Measurements from ENCODE around the gene UBL4A. TPM values are rescaled to one million over a fixed set of nuclear protein-coding genes. Genes with fewer than 3 reads are reported as not detected.

Gene UBL4A
- total RNA-seq, 2 experiments from 2014 or later: 45.2 to 47.6 TPM

- peaks cover 5% of the 10 kb centered on the region for H3K4me1 Mint-ChIP-seq
- H3K9me3 Mint-ChIP-seq (ENCODE audit: low read depth): no peaks in the 10 kb centered on the region
- H3K27me3 Mint-ChIP-seq: no peaks in the 10 kb centered on the region
- DNase-seq (peak; percentile 66), ATAC-seq (peak; percentile 54)
- H3K4me3 Mint-ChIP-seq: peak within 1 kb of the TSS; percentile 88
- intact Hi-C loops (cut with DNase I, micrococcal nuclease): loop anchor here in 1 of 2 experiments (1.0 to 5.0 kb wide), 3 partner anchors 22 to 46 kb away; partner anchors contain the start of genes GDI1, SLC10A3 and TAFAZZIN
- ChIA-PET POLR2A (no interaction called here), CTCF (interaction anchor here (0.7 to 0.8 kb wide), 3 partner anchors 15 to 76 kb away, joined by 3 to 4 read pairs (median 3); partner anchors contain the start of gene FAM50A)
- peak within 1 kb of the TSS; percentile 91 for H3K27ac Mint-ChIP-seq
- peaks cover 2% of the 10 kb centered on the region for H3K36me3 Mint-ChIP-seq (ENCODE audit: low read depth)
These were observed 28.1 kb downstream of the UBL4A start, which contains the start of gene PLXNA3 for GRCh38 chrX:154458116-154458953. PLXNA3 (plus strand) TSS chrX:154458281; CDS start chrX:154460184, 1,903 bp downstream.

- peak; percentile 68 for ATAC-seq
- Mint-ChIP-seq H3K27me3 (no peaks in the 10 kb centered on the region), H3K27ac (peak overlapping the region; percentile 91), H3K36me3 (ENCODE audit: low read depth) (peaks cover 3% of the 10 kb centered on the region), H3K4me3 (peak overlapping the region; percentile 88), H3K9me3 (ENCODE audit: low read depth) (no peaks in the 10 kb centered on the region), H3K4me1 (peaks cover 5% of the 10 kb centered on the region)
- intact Hi-C loops (cut with DNase I, micrococcal nuclease): loop anchor here in 1 of 2 experiments (1.0 to 5.0 kb wide), 4 partner anchors 21 to 59 kb away; partner anchors contain the start of genes FAM3A, GDI1, SLC10A3 and TAFAZZIN
- DNase-seq: peak; percentile 59
- ChIA-PET CTCF (interaction anchor here (1.1 kb wide), 1 partner anchor 291 kb away, joined by 7 read pairs; no protein-coding TSS in a partner anchor), POLR2A (no interaction called here)
These were observed 28.8 kb downstream of the UBL4A start for GRCh38 chrX:154457491-154458115.

- Mint-ChIP-seq H3K27me3 (no peaks in the 10 kb centered on the region), H3K36me3 (ENCODE audit: low read depth) (peaks cover 7% of the 10 kb centered on the region), H3K27ac (no peak overlapping the region), H3K9me3 (ENCODE audit: low read depth) (no peaks in the 10 kb centered on the region), H3K4me3 (no peak overlapping the region), H3K4me1 (peaks cover 5% of the 10 kb centered on the region)
- POLR2A ChIA-PET: no interaction called here
- DNase-seq (no peak), ATAC-seq (no peak)
- intact Hi-C loops (cut with DNase I, micrococcal nuclease): no loop called here
- CTCF ChIA-PET: no interaction called here
These were observed 33.6 kb downstream of the UBL4A start for GRCh38 chrX:154452823-154453222.

- no peak overlapping the region for H3K4me3 Mint-ChIP-seq
- CTCF ChIA-PET: no interaction called here
These were observed 36.1 kb downstream of the UBL4A start for GRCh38 chrX:154450312-154450711.

GRCh38 chrX:154449618-154450017 lies 36.8 kb downstream of the UBL4A start:
- DNase-seq (no peak), ATAC-seq (no peak)
- intact Hi-C loops (cut with DNase I, micrococcal nuclease): no loop called here
- Mint-ChIP-seq H3K27me3 (no peaks in the 10 kb centered on the region), H3K27ac (no peak overlapping the region), H3K4me1 (peaks cover 9% of the 10 kb centered on the region), H3K4me3 (no peak overlapping the region), H3K9me3 (ENCODE audit: low read depth) (no peaks in the 10 kb centered on the region), H3K36me3 (ENCODE audit: low read depth) (peaks cover 12% of the 10 kb centered on the region)
- POLR2A ChIA-PET: interaction anchor here (0.6 kb wide), 1 partner anchor 80 kb away, joined by 3 read pairs; no protein-coding TSS in a partner anchor
- CTCF ChIA-PET: no interaction called here

More at GRCh38 chrX:154450312-154450711, 36.1 kb downstream of the UBL4A start:
- Mint-ChIP-seq H3K4me1 (peaks cover 9% of the 10 kb centered on the region), H3K27me3 (no peaks in the 10 kb centered on the region), H3K36me3 (ENCODE audit: low read depth) (peaks cover 13% of the 10 kb centered on the region), H3K27ac (no peak overlapping the region), H3K9me3 (ENCODE audit: low read depth) (no peaks in the 10 kb centered on the region)
- POLR2A ChIA-PET: interaction anchor here (0.6 kb wide), 1 partner anchor 80 kb away, joined by 3 read pairs; no protein-coding TSS in a partner anchor
- no peak for ATAC-seq
- intact Hi-C loops (cut with DNase I, micrococcal nuclease): no loop called here
- DNase-seq: no peak

GRCh38 chrX:154448484-154448883 lies 37.9 kb downstream of the UBL4A start:
- CTCF ChIA-PET: interaction anchor here (0.7 kb wide), 1 partner anchor 106 kb away, joined by 3 read pairs; no protein-coding TSS in a partner anchor
- ATAC-seq (no peak), DNase-seq (no peak)
- Mint-ChIP-seq H3K27ac (no peak overlapping the region), H3K4me1 (peaks cover 10% of the 10 kb centered on the region), H3K27me3 (no peaks in the 10 kb centered on the region), H3K4me3 (no peak overlapping the region), H3K36me3 (ENCODE audit: low read depth) (peaks cover 11% of the 10 kb centered on the region), H3K9me3 (ENCODE audit: low read depth) (no peaks in the 10 kb centered on the region)
- POLR2A ChIA-PET: no interaction called here
- intact Hi-C loops (cut with DNase I, micrococcal nuclease): no loop called here

GRCh38 chrX:154446430-154446829 lies 40.0 kb downstream of the UBL4A start:
- Mint-ChIP-seq H3K36me3 (ENCODE audit: low read depth) (peaks cover 13% of the 10 kb centered on the region), H3K4me1 (peaks cover 14% of the 10 kb centered on the region), H3K9me3 (ENCODE audit: low read depth) (no peaks in the 10 kb centered on the region), H3K27me3 (no peaks in the 10 kb centered on the region), H3K27ac (no peak overlapping the region), H3K4me3 (no peak overlapping the region)
- DNase-seq (no peak), ATAC-seq (no peak)
- intact Hi-C loops (cut with DNase I, micrococcal nuclease): no loop called here
- POLR2A ChIA-PET: no interaction called here
- CTCF ChIA-PET: interaction anchor here (0.6 kb wide), 1 partner anchor 32 kb away, joined by 3 read pairs; no protein-coding TSS in a partner anchor

- H3K36me3 Mint-ChIP-seq (ENCODE audit: low read depth): peaks cover 13% of the 10 kb centered on the region
- ATAC-seq (no peak), DNase-seq (no peak)
- no peaks in the 10 kb centered on the region for H3K27me3 Mint-ChIP-seq
- peaks cover 17% of the 10 kb centered on the region for H3K4me1 Mint-ChIP-seq
- ChIA-PET POLR2A (no interaction called here), CTCF (interaction anchor here (0.6 kb wide), 1 partner anchor 31 kb away, joined by 3 read pairs; no protein-coding TSS in a partner anchor)
- intact Hi-C loops (cut with DNase I, micrococcal nuclease): no loop called here
- H3K4me3 Mint-ChIP-seq: no peak overlapping the region
- H3K9me3 Mint-ChIP-seq (ENCODE audit: low read depth): no peaks in the 10 kb centered on the region
- H3K27ac Mint-ChIP-seq: no peak overlapping the region
These were observed 40.6 kb downstream of the UBL4A start for GRCh38 chrX:154445776-154446175.

- Mint-ChIP-seq H3K4me1 (peaks cover 22% of the 10 kb centered on the region), H3K4me3 (peak overlapping the region; percentile 56), H3K36me3 (ENCODE audit: low read depth) (peaks cover 11% of the 10 kb centered on the region), H3K27ac (no peak overlapping the region), H3K9me3 (ENCODE audit: low read depth) (no peaks in the 10 kb centered on the region), H3K27me3 (no peaks in the 10 kb centered on the region)
- POLR2A ChIA-PET: no interaction called here
- ATAC-seq: no peak
- intact Hi-C loops (cut with DNase I, micrococcal nuclease): loop anchor here in 1 of 2 experiments (5.0 kb wide), 1 partner anchor 32 kb away; the partner anchor contains the start of gene LAGE3
- CTCF ChIA-PET: interaction anchor here (0.6 kb wide), 1 partner anchor 51 kb away, joined by 3 read pairs; no protein-coding TSS in a partner anchor
- no peak for DNase-seq
These were observed 41.6 kb downstream of the UBL4A start for GRCh38 chrX:154444755-154445246.

GRCh38 chrX:154443992-154444754 lies 42.2 kb downstream of the UBL4A start, which contains the start of gene FAM50A:
FAM50A (plus strand) TSS chrX:154444141; CDS start chrX:154444236, 95 bp downstream.
- CTCF ChIA-PET: interaction anchor here (1.0 kb wide), 1 partner anchor 15 kb away, joined by 3 read pairs; no protein-coding TSS in a partner anchor

More at GRCh38 chrX:154443992-154444754, 42.2 kb downstream of the UBL4A start, which contains the start of gene FAM50A:
- intact Hi-C loops (cut with DNase I, micrococcal nuclease): loop anchor here in 1 of 2 experiments (5.0 kb wide), 1 partner anchor 33 kb away; the partner anchor contains the start of gene LAGE3
- Mint-ChIP-seq H3K27me3 (no peaks in the 10 kb centered on the region), H3K27ac (peak within 1 kb of the TSS; percentile 24), H3K4me3 (peak within 1 kb of the TSS; percentile 67), H3K36me3 (ENCODE audit: low read depth) (peaks cover 11% of the 10 kb centered on the region), H3K9me3 (ENCODE audit: low read depth) (no peaks in the 10 kb centered on the region), H3K4me1 (peaks cover 22% of the 10 kb centered on the region)
- ATAC-seq (peak; percentile 86), DNase-seq (peak; percentile 82)
- POLR2A ChIA-PET: no interaction called here
